Measurements from ENCODE around the gene ESYT3.

The ESYT3 gene

GRCh38 chr3:138468451-138468850 is 34.0 kb downstream of the ESYT3 start:
- Histone ChIP-seq H3K27me3 (replicated peaks in 2 of 5; ENCODE audit: control insufficient read depth in 4 of 5, insufficient read depth in 5 of 5, low read length in 4 of 5) (peaks cover 0 to 2% (median 0%) of the 10 kb centered on the region in 5 experiments), H3K4me3 (ENCODE audit: control insufficient read depth in 1 of 7, extremely low read depth in 1 of 7, insufficient read depth in 4 of 7, low read depth in 2 of 7, low read length in 6 of 7) (no peak overlapping the region), H3K9me3 (ENCODE audit: control extremely low read depth in 1 of 5, control insufficient read depth in 4 of 5, insufficient read depth in 2 of 5, low read depth in 1 of 5, low read length in 4 of 5) (no peaks in the 10 kb centered on the region), H3K27ac (ENCODE audit: insufficient read depth in 1 of 2, low read depth in 1 of 2, low read length in 2 of 2, poor library complexity in 1 of 2, severe bottlenecking in 2 of 2) (no peak overlapping the region), H3K4me1 (ENCODE audit: control extremely low read depth in 1 of 4, control insufficient read depth in 4 of 4, insufficient read depth in 4 of 4, low read length in 3 of 4) (no peaks in the 10 kb centered on the region), H3K36me3 (ENCODE audit: control insufficient read depth in 4 of 4, insufficient read depth in 4 of 4, low read length in 3 of 4) (no peaks in the 10 kb centered on the region)
- CTCF ChIA-PET, result no interaction called here
- no peak for DNase-seq
- 86% methylated on average over 6 of the region's 6 CpGs for WGBS (ENCODE audit: insufficient coverage)
- POLR2A ChIA-PET, result no interaction called here

- no peaks in the 10 kb centered on the region for H3K36me3 ChIP-seq (ENCODE audit: control insufficient read depth in 4 of 4, insufficient read depth in 4 of 4, low read length in 3 of 4)
- no peaks in the 10 kb centered on the region for H3K4me1 ChIP-seq (ENCODE audit: control extremely low read depth in 1 of 4, control insufficient read depth in 4 of 4, insufficient read depth in 4 of 4, low read length in 3 of 4)
- ChIA-PET POLR2A (no interaction called here), CTCF (interaction anchor here (0.9 kb wide), 1 partner anchor 10 kb away, joined by 3 read pairs; no protein-coding TSS in a partner anchor)
- 100% methylated on average over 1 of the region's 2 CpGs for WGBS (ENCODE audit: insufficient coverage)
- peaks cover 0 to 2% (median 0%) of the 10 kb centered on the region in 5 experiments for H3K27me3 ChIP-seq (replicated peaks in 2 of 5; ENCODE audit: control insufficient read depth in 4 of 5, insufficient read depth in 5 of 5, low read length in 4 of 5)
- H3K9me3 ChIP-seq (ENCODE audit: control extremely low read depth in 1 of 5, control insufficient read depth in 4 of 5, insufficient read depth in 2 of 5, low read depth in 1 of 5, low read length in 4 of 5), result no peaks in the 10 kb centered on the region
- no peak for DNase-seq
- H3K27ac ChIP-seq (ENCODE audit: insufficient read depth in 1 of 2, low read depth in 1 of 2, low read length in 2 of 2, poor library complexity in 1 of 2, severe bottlenecking in 2 of 2), result no peak overlapping the region
- peak overlapping the region in 1 of 7 experiments; percentile 5 for H3K4me3 ChIP-seq (ENCODE audit: control insufficient read depth in 1 of 7, extremely low read depth in 1 of 7, insufficient read depth in 4 of 7, low read depth in 2 of 7, low read length in 6 of 7)
Observed at GRCh38 chr3:138468886-138469285, 34.5 kb downstream of the ESYT3 start.

- CTCF ChIA-PET, result interaction anchor here (0.9 to 2.5 kb wide), 2 partner anchors 9 to 11 kb away, joined by 3 to 6 read pairs; no protein-coding TSS in a partner anchor
- Histone ChIP-seq H3K27ac (ENCODE audit: insufficient read depth in 1 of 2, low read depth in 1 of 2, low read length in 2 of 2, poor library complexity in 1 of 2, severe bottlenecking in 2 of 2) (no peak overlapping the region), H3K4me3 (ENCODE audit: control insufficient read depth in 1 of 7, extremely low read depth in 1 of 7, insufficient read depth in 4 of 7, low read depth in 2 of 7, low read length in 6 of 7) (no peak overlapping the region), H3K27me3 (replicated peaks in 2 of 5; ENCODE audit: control insufficient read depth in 4 of 5, insufficient read depth in 5 of 5, low read length in 4 of 5) (peaks cover 0 to 2% (median 0%) of the 10 kb centered on the region in 5 experiments), H3K4me1 (ENCODE audit: control extremely low read depth in 1 of 4, control insufficient read depth in 4 of 4, insufficient read depth in 4 of 4, low read length in 3 of 4) (no peaks in the 10 kb centered on the region), H3K36me3 (ENCODE audit: control insufficient read depth in 4 of 4, insufficient read depth in 4 of 4, low read length in 3 of 4) (no peaks in the 10 kb centered on the region), H3K9me3 (ENCODE audit: control extremely low read depth in 1 of 5, control insufficient read depth in 4 of 5, insufficient read depth in 2 of 5, low read depth in 1 of 5, low read length in 4 of 5) (no peaks in the 10 kb centered on the region)
- 95% methylated on average over 5 of the region's 6 CpGs for WGBS (ENCODE audit: insufficient coverage)
- POLR2A ChIA-PET, result no interaction called here
- no peak for DNase-seq
Observed at GRCh38 chr3:138469874-138470273, 35.5 kb downstream of the ESYT3 start.

DNA sequence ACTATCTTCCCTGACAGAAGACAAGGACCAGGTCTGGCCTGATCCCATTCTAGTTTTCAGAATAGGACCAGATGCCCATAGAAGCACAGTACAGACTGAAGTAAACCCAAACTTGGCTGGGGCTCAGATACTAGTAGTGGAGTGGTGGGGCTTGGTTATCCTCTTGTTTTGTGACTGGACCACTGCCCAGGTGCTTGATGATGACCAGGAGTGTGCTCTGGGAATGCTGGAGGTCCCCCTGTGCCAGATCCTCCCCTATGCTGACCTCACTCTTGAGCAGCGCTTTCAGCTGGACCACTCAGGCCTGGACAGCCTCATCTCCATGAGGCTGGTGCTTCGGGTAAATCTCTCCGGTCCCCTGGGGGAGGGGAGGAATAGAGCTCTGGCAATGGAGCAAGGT is 36.3 kb downstream of the ESYT3 start:
- Histone ChIP-seq H3K9me3 (ENCODE audit: control extremely low read depth in 1 of 5, control insufficient read depth in 4 of 5, insufficient read depth in 2 of 5, low read depth in 1 of 5, low read length in 4 of 5) (no peaks in the 10 kb centered on the region), H3K4me1 (ENCODE audit: control extremely low read depth in 1 of 4, control insufficient read depth in 4 of 4, insufficient read depth in 4 of 4, low read length in 3 of 4) (no peaks in the 10 kb centered on the region), H3K27me3 (replicated peaks in 2 of 5; ENCODE audit: control insufficient read depth in 4 of 5, insufficient read depth in 5 of 5, low read length in 4 of 5) (peaks cover 0 to 2% (median 0%) of the 10 kb centered on the region in 5 experiments), H3K27ac (ENCODE audit: insufficient read depth in 1 of 2, low read depth in 1 of 2, low read length in 2 of 2, poor library complexity in 1 of 2, severe bottlenecking in 2 of 2) (no peak overlapping the region), H3K36me3 (ENCODE audit: control insufficient read depth in 4 of 4, insufficient read depth in 4 of 4, low read length in 3 of 4) (no peaks in the 10 kb centered on the region), H3K4me3 (ENCODE audit: control insufficient read depth in 1 of 7, extremely low read depth in 1 of 7, insufficient read depth in 4 of 7, low read depth in 2 of 7, low read length in 6 of 7) (no peak overlapping the region)
- WGBS (ENCODE audit: insufficient coverage), result 100% methylated on average over 3 of the region's 3 CpGs
- CTCF ChIA-PET, result interaction anchor here (0.9 to 2.5 kb wide), 3 partner anchors 9 to 453 kb away, joined by 3 to 6 read pairs (median 6); no protein-coding TSS in a partner anchor
- POLR2A ChIA-PET, result no interaction called here
- DNase-seq, result no peak

DNA sequence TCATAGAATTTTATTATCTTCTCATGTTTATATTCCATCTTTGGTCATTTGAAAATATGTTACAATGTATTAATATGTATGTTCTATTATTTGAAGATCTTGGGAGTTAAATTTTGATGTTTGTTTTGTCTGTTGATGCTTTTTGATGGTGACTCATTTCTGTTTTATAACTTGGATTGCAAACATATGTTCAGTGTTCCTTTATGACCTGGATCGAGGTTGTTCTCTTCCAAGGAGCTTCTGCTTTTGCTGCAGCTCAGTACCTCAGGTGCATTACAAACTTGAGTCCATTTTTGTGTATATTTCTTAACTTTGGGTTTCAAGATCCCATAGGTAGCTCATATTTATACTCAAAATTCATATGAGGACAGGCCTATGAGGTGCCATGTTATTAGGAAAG is 37.1 kb downstream of the ESYT3 start:
- peaks cover 0 to 2% (median 0%) of the 10 kb centered on the region in 5 experiments for H3K27me3 ChIP-seq (replicated peaks in 2 of 5; ENCODE audit: control insufficient read depth in 4 of 5, insufficient read depth in 5 of 5, low read length in 4 of 5)
- H3K27ac ChIP-seq (ENCODE audit: insufficient read depth in 1 of 2, low read depth in 1 of 2, low read length in 2 of 2, poor library complexity in 1 of 2, severe bottlenecking in 2 of 2), result no peak overlapping the region
- no peak for DNase-seq
- H3K4me3 ChIP-seq (ENCODE audit: control insufficient read depth in 1 of 7, extremely low read depth in 1 of 7, insufficient read depth in 4 of 7, low read depth in 2 of 7, low read length in 6 of 7), result no peak overlapping the region
- no CpG with 5 or more reads among the region's 1 CpG for WGBS (ENCODE audit: insufficient coverage)
- H3K36me3 ChIP-seq (ENCODE audit: control insufficient read depth in 4 of 4, insufficient read depth in 4 of 4, low read length in 3 of 4), result no peaks in the 10 kb centered on the region
- H3K9me3 ChIP-seq (ENCODE audit: control extremely low read depth in 1 of 5, control insufficient read depth in 4 of 5, insufficient read depth in 2 of 5, low read depth in 1 of 5, low read length in 4 of 5), result no peaks in the 10 kb centered on the region
- H3K4me1 ChIP-seq (ENCODE audit: control extremely low read depth in 1 of 4, control insufficient read depth in 4 of 4, insufficient read depth in 4 of 4, low read length in 3 of 4), result no peaks in the 10 kb centered on the region
- CTCF ChIA-PET, result interaction anchor here (1.1 to 2.5 kb wide), 3 partner anchors 9 to 452 kb away, joined by 4 to 6 read pairs (median 6); no protein-coding TSS in a partner anchor
- POLR2A ChIA-PET, result no interaction called here

DNA sequence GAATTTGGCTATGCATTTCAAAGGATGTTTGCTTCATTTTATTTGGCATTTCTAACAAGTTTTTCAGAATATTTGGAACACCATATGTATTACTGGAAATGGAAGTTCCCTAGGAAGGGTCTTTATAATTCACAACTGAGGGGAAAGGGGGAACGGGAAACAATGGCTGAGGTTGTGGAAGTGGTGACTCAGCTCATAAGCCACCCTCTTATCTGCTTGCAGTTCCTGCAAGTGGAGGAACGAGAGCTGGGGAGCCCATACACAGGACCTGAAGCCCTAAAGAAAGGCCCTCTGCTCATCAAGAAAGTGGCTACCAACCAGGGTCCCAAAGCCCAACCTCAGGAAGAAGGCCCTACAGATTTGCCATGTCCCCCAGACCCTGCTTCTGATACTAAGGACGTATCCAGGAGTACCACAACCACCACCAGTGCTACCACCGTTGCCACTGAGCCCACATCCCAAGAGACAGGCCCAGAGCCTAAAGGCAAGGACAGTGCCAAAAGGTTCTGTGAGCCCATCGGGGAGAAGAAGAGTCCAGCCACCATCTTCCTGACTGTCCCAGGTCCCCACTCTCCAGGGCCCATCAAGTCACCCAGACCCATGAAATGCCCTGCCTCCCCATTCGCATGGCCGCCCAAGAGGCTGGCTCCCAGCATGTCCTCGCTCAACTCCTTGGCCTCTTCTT is 37.9 kb downstream of the ESYT3 start:
- POLR2A ChIA-PET, result no interaction called here
- Histone ChIP-seq H3K4me1 (ENCODE audit: control extremely low read depth in 1 of 4, control insufficient read depth in 4 of 4, insufficient read depth in 4 of 4, low read length in 3 of 4) (no peaks in the 10 kb centered on the region), H3K27me3 (replicated peaks in 2 of 5; ENCODE audit: control insufficient read depth in 4 of 5, insufficient read depth in 5 of 5, low read length in 4 of 5) (no peaks in the 10 kb centered on the region), H3K27ac (ENCODE audit: insufficient read depth in 1 of 2, low read depth in 1 of 2, low read length in 2 of 2, poor library complexity in 1 of 2, severe bottlenecking in 2 of 2) (no peak overlapping the region), H3K36me3 (ENCODE audit: control insufficient read depth in 4 of 4, insufficient read depth in 4 of 4, low read length in 3 of 4) (no peaks in the 10 kb centered on the region), H3K4me3 (ENCODE audit: control insufficient read depth in 1 of 7, extremely low read depth in 1 of 7, insufficient read depth in 4 of 7, low read depth in 2 of 7, low read length in 6 of 7) (no peak overlapping the region), H3K9me3 (ENCODE audit: control extremely low read depth in 1 of 5, control insufficient read depth in 4 of 5, insufficient read depth in 2 of 5, low read depth in 1 of 5, low read length in 4 of 5) (no peaks in the 10 kb centered on the region)
- 94% methylated on average over 6 of the region's 8 CpGs for WGBS (ENCODE audit: insufficient coverage)
- CTCF ChIA-PET, result interaction anchor here (1.1 to 2.5 kb wide), 3 partner anchors 8 to 451 kb away, joined by 4 to 6 read pairs (median 6); no protein-coding TSS in a partner anchor
- no peak for DNase-seq

GRCh38 chr3:138473391-138473790 is 39.0 kb downstream of the ESYT3 start:
- Histone ChIP-seq H3K27me3 (replicated peaks in 2 of 5; ENCODE audit: control insufficient read depth in 4 of 5, insufficient read depth in 5 of 5, low read length in 4 of 5) (no peaks in the 10 kb centered on the region), H3K4me1 (ENCODE audit: control extremely low read depth in 1 of 4, control insufficient read depth in 4 of 4, insufficient read depth in 4 of 4, low read length in 3 of 4) (no peaks in the 10 kb centered on the region), H3K4me3 (ENCODE audit: control insufficient read depth in 1 of 7, extremely low read depth in 1 of 7, insufficient read depth in 4 of 7, low read depth in 2 of 7, low read length in 6 of 7) (no peak overlapping the region), H3K9me3 (ENCODE audit: control extremely low read depth in 1 of 5, control insufficient read depth in 4 of 5, insufficient read depth in 2 of 5, low read depth in 1 of 5, low read length in 4 of 5) (no peaks in the 10 kb centered on the region), H3K36me3 (ENCODE audit: control insufficient read depth in 4 of 4, insufficient read depth in 4 of 4, low read length in 3 of 4) (no peaks in the 10 kb centered on the region), H3K27ac (ENCODE audit: insufficient read depth in 1 of 2, low read depth in 1 of 2, low read length in 2 of 2, poor library complexity in 1 of 2, severe bottlenecking in 2 of 2) (no peak overlapping the region)
- ChIA-PET POLR2A (no interaction called here), CTCF (no interaction called here)
- DNase-seq, result no peak
- WGBS (ENCODE audit: insufficient coverage), result 100% methylated on average over 8 of the region's 8 CpGs

All from common myeloid progenitor, CD34-positive (primary cell).